ENCODE results near the gene DYNLT2. TPM values are rescaled to one million over a fixed set of nuclear protein-coding genes. Genes with fewer than 3 reads are reported as not detected.

The DYNLT2 gene
- total and polyA plus RNA-seq, 2 of the 13 experiments (the other 11 are each of a cell fraction or from before 2014, with no cell fraction given) = 2.1 to 4.3 TPM

DNA sequence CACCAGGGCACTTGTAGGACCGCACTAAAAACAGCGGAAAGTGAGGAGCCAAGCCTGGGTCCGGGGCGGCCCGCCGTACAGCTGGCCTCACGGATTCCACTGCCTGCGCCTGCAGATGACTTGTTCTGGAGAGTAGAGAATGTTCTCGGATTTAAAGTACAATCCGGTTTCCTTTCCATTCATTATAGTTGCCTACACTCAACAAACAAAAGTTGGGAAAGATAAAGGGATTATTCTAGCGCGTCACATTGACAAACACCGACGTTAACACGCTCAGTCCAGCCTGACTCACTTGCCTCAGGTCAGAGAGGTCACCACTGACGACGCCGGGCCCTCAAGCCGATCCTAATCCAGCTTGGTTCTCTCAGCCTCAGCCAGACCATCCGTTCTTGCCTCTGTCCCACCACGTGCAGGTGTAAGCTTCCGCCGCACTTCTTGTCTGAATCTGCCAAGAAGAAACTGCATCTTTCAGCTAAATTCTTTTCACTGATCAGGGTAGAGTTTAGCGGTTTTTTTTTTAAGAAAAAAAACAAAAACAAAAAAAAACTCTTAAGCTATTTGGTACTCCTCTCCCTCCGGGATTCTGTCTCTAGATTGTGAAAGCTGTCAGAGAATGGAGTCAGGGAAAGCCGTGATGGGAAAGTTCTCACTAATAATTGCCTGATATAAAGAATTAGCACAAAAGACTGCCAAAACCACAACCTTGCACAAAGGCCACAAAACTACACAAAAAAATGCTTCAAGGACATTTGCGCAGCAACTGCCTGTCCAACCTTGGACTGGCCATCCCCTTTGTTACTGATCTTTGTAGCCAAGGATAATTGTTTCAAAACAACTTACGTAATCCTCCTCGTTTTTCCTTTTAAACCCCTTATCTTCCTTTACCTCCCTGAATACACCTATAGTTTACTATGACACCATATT, 26.0 kb downstream of the DYNLT2 start (continued):
- peak; percentile 92 for TF ChIP-seq GATAD2A (CRISPR knock-in tag; IDR thresholded peaks at IDR 0.05)
- TF ChIP-seq ZNF121 (CRISPR knock-in tag; IDR thresholded peaks at IDR 0.05) = no peak
- no peak for TF ChIP-seq ADNP (CRISPR knock-in tag; IDR thresholded peaks at IDR 0.05)
- TF ChIP-seq ZNF350 (CRISPR knock-in tag; IDR thresholded peaks at IDR 0.05; ENCODE audit: borderline replicate concordance, low read depth) = peak; percentile 80
- TF ChIP-seq, protein P1, sequence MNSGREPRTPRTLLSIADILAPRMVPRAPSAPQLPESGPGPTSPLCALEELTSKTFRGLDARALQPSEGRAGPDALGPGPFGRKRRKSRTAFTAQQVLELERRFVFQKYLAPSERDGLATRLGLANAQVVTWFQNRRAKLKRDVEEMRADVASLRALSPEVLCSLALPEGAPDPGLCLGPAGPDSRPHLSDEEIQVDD (CRISPR knock-in tag; IDR thresholded peaks at IDR 0.05; ENCODE audit: borderline replicate concordance) = no peak
- TF ChIP-seq MIER2 (CRISPR knock-in tag; IDR thresholded peaks at IDR 0.05) = peak; percentile 74; the same call in 1 of the 2 replicates
- TF ChIP-seq, protein P2, sequence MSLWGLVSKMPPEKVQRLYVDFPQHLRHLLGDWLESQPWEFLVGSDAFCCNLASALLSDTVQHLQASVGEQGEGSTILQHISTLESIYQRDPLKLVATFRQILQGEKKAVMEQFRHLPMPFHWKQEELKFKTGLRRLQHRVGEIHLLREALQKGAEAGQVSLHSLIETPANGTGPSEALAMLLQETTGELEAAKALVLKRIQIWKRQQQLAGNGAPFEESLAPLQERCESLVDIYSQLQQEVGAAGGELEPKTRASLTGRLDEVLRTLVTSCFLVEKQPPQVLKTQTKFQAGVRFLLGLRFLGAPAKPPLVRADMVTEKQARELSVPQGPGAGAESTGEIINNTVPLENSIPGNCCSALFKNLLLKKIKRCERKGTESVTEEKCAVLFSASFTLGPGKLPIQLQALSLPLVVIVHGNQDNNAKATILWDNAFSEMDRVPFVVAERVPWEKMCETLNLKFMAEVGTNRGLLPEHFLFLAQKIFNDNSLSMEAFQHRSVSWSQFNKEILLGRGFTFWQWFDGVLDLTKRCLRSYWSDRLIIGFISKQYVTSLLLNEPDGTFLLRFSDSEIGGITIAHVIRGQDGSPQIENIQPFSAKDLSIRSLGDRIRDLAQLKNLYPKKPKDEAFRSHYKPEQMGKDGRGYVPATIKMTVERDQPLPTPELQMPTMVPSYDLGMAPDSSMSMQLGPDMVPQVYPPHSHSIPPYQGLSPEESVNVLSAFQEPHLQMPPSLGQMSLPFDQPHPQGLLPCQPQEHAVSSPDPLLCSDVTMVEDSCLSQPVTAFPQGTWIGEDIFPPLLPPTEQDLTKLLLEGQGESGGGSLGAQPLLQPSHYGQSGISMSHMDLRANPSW (CRISPR knock-in tag; IDR thresholded peaks at IDR 0.05; ENCODE audit: borderline replicate concordance) = 0 out of 2 replicates have a peak, but pooled peaks have one; percentile 19
- TF ChIP-seq REXO4 (CRISPR knock-in tag; IDR thresholded peaks at IDR 0.05; ENCODE audit: borderline replicate concordance) = no peak
- TF ChIP-seq, protein P3, sequence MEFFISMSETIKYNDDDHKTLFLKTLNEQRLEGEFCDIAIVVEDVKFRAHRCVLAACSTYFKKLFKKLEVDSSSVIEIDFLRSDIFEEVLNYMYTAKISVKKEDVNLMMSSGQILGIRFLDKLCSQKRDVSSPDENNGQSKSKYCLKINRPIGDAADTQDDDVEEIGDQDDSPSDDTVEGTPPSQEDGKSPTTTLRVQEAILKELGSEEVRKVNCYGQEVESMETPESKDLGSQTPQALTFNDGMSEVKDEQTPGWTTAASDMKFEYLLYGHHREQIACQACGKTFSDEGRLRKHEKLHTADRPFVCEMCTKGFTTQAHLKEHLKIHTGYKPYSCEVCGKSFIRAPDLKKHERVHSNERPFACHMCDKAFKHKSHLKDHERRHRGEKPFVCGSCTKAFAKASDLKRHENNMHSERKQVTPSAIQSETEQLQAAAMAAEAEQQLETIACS (CRISPR knock-in tag; IDR thresholded peaks at IDR 0.05) = no peak
- no peak for TF ChIP-seq CTCF (CRISPR knock-in tag; IDR thresholded peaks at IDR 0.05)
- no peak for TF ChIP-seq ZIK1 (CRISPR knock-in tag; IDR thresholded peaks at IDR 0.05; ENCODE audit: borderline replicate concordance, low read depth)
- TF ChIP-seq SP140L (CRISPR knock-in tag; IDR thresholded peaks at IDR 0.05; ENCODE audit: borderline replicate concordance) = peak; percentile 28; the same call in 1 of the 2 replicates
- peak; percentile 89 for TF ChIP-seq ELF3 (CRISPR knock-in tag; IDR thresholded peaks at IDR 0.05)
- no peak for TF ChIP-seq PTBP1 (IDR thresholded peaks at IDR 0.05; ENCODE audit: low read depth, low read length, poor library complexity, severe bottlenecking)
- no peak for TF ChIP-seq ZNF546 (CRISPR knock-in tag; conservative IDR thresholded peaks at IDR 0.05)
- peak; percentile 72; the same call in 1 of the 2 replicates for TF ChIP-seq SMYD3 (CRISPR knock-in tag; IDR thresholded peaks at IDR 0.05)
- peak; percentile 24; the same call in 1 of the 2 replicates for TF ChIP-seq ZNF704 (CRISPR knock-in tag; IDR thresholded peaks at IDR 0.05; ENCODE audit: borderline replicate concordance)
- TF ChIP-seq ZSCAN31 (CRISPR knock-in tag; IDR thresholded peaks at IDR 0.05; ENCODE audit: low read depth) = peak; percentile 17; the same call in 1 of the 2 replicates
- TF ChIP-seq KLF13 (CRISPR knock-in tag; IDR thresholded peaks at IDR 0.05) = no peak

All from HepG2 (cell line).